ENCODE data around the gene ARAF.
A peak's percentile ranks its signal among the peaks of the same experiment; 100 is the strongest.
"Not testable (repeated sequence)": the region's sequence is repeated elsewhere in the genome, so short reads cannot be mapped to it uniquely, and the experiment has no call there.

The ARAF gene

GRCh38 chrX:47586043-47586787 lies 25.2 kb downstream of the ARAF start:
- DNase-seq: no peak

- DNase-seq: no peak
Measured at GRCh38 chrX:47587091-47587891, 26.3 kb downstream of the ARAF start.

GRCh38 chrX:47587906-47588735 lies 27.1 kb downstream of the ARAF start:
- DNase-seq: no peak

- DNase-seq: no peak
Measured at GRCh38 chrX:47590984-47591383, 30.0 kb downstream of the ARAF start.

- no peak for DNase-seq
Measured at GRCh38 chrX:47593522-47593921, 32.5 kb downstream of the ARAF start.

- DNase-seq: no peak
Measured at GRCh38 chrX:47595716-47596251, 34.8 kb downstream of the ARAF start.

GRCh38 chrX:47596256-47596655 lies 35.3 kb downstream of the ARAF start:
- no peak for DNase-seq

- DNase-seq: no peak
Measured at GRCh38 chrX:47597222-47597621, 36.2 kb downstream of the ARAF start.

GRCh38 chrX:47603125-47603524 lies 42.1 kb downstream of the ARAF start:
- not testable (repeated sequence) for DNase-seq

GRCh38 chrX:47605024-47605423 lies 44.0 kb downstream of the ARAF start:
- no peak for DNase-seq

- DNase-seq: no peak
Measured at GRCh38 chrX:47607091-47607490, 46.1 kb downstream of the ARAF start.

GRCh38 chrX:47608130-47608810 lies 47.3 kb downstream of the ARAF start:
- no peak for DNase-seq

- no peak for DNase-seq
Measured at GRCh38 chrX:47610511-47610910, 49.5 kb downstream of the ARAF start.

- no peak for DNase-seq
Measured at GRCh38 chrX:47611489-47611888, 50.5 kb downstream of the ARAF start.

- no peak for DNase-seq
Measured at GRCh38 chrX:47611926-47612325, 50.9 kb downstream of the ARAF start.

GRCh38 chrX:47612418-47612817 lies 51.4 kb downstream of the ARAF start:
- no peak for DNase-seq

- DNase-seq: no peak
Measured at GRCh38 chrX:47613082-47613481, 52.1 kb downstream of the ARAF start.

GRCh38 chrX:47614618-47615017 lies 53.6 kb downstream of the ARAF start:
- no peak for DNase-seq

- DNase-seq: no peak
Measured at GRCh38 chrX:47618923-47619485, 58.0 kb downstream of the ARAF start.

GRCh38 chrX:47619486-47620302 lies 58.7 kb downstream of the ARAF start, which contains the start of gene SYN1:
Gene SYN1 (minus strand): TSS chrX:47619857. CDS start chrX:47619728, 129 bp downstream.
- peak; percentile 82 for DNase-seq

GRCh38 chrX:47620303-47620685 lies 59.3 kb downstream of the ARAF start:
- DNase-seq: no peak
